GM19351 (cell line): ENCODE data around the gene ASIC4.

Source experiments
- ATAC-seq: cut with Tn5 transposase; IDR thresholded peaks from one replicate; pipeline ENCODE4 v1.9.1; 2021; ENCODE audit warnings: mild to moderate bottlenecking, moderate library complexity; ENCODE audit not compliant: unreplicated experiment

Gene ASIC4, protein sequence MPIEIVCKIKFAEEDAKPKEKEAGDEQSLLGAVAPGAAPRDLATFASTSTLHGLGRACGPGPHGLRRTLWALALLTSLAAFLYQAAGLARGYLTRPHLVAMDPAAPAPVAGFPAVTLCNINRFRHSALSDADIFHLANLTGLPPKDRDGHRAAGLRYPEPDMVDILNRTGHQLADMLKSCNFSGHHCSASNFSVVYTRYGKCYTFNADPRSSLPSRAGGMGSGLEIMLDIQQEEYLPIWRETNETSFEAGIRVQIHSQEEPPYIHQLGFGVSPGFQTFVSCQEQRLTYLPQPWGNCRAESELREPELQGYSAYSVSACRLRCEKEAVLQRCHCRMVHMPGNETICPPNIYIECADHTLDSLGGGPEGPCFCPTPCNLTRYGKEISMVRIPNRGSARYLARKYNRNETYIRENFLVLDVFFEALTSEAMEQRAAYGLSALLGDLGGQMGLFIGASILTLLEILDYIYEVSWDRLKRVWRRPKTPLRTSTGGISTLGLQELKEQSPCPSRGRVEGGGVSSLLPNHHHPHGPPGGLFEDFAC

DNA sequence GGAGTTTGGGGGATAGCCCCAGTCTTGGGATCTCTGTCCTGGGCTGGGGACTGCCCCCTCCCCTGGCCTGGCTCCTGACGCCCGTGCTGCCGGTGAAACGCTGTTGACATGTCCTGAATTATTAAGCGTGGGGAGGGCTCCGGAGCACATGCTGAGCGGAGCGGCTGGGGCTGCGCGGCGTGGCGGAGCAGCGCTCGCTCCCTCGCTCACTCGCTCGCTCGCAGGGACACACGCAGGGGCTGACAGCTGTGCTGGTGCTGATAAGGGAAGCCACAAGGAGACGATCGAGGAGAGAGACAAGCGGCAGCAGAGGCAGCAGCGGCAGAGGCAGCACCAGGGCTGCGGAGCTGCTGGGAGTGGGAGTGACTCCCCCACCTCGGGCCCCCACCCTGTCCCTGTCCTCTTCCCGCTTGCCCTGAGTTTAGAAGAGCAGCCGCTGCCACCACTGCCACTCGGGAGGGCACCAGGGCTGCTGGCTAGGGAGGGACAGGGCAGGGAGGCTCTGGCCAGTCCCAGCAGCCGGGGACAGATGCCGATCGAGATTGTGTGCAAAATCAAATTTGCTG, at the start of gene ASIC4:
Gene ASIC4, plus strand, starts transcription at position 287 of the 566 bp plus-strand sequence. Its CDS starts 243 bp downstream, at position 530.
- ATAC-seq: no peak

DNA sequence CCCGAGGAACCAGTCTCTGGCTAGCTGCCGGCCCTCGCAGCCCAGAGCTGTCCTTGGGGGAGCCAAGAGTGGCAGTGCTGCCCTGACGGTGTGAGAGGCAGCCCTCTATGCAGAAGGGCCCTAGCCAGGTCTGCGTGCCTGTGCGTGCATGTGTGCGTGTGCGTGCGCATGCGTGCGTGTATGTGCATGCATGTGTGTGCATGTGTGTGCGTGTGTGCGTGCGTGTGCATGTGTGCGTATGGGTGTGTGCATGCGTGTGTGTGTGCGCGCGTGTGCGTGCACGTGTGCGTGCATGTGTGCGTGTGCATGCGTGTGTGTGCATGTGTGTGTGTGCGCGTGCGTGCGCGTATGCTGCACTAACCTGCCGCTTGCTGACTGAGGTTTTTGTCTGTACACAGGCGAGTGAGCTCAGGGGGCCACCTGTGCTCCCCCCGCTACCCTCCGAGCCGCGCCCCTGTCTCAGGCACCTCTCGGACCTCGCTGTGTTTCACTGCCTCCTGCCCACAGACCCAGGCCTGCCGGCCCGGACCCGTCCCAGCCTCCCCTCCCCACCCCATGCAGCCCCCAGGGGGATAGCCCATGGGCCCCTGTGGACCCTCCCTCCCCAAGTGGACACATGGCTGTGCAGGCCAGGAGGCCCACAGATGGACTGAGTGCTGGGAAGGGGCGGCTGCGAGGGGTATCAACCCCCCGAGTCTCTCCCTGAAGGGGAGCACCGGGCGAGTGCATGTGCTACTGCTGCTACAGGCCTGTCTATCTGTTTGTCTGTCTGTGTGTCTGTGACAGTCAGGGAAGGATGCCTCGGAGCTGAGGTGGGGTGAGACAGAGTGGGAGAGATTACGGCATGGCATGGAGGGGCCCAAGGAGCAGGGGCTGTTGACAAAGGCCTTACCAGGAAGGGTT, 48.4 kb upstream of the ASIC4 start:
- no peak for ATAC-seq

DNA sequence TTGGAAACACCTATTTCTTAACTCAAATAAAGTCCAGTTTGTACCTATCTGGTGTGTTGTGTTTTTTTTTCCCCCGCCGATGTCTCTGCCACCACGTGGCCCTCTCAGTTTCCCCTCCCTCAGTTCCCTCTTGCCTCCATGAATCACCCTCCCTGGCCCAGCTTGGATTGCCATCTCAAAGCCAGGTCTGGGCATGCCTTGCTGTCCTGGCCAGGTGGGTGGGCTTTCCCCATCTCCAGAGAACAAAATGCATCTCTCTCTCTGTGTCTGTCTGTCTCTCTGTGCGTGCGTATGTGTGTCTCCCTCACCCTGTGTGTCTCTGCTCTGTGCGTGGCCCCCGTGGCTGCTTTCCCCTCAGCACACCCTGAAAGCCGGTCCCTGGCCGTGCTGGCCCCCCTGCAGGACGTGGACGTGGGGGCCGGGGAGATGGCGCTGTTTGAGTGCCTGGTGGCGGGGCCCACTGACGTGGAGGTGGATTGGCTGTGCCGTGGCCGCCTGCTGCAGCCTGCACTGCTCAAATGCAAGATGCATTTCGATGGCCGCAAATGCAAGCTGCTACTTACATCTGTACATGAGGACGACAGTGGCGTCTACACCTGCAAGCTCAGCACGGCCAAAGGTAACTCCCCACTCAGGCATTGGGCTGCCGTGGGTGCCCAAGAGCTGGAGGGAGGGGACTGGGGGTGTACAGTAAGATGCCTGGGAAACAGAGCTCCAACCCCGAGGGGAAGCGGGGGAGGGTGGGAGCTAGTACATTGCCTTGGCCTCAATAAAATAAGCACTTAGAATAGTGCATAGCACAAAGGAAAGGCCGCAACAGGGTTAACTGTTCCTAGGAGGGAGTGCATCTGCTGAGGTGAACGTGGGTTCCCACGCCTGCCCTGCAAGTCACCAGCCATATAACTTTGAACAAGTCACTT, 47.2 kb upstream of the ASIC4 start:
- no peak for ATAC-seq

DNA sequence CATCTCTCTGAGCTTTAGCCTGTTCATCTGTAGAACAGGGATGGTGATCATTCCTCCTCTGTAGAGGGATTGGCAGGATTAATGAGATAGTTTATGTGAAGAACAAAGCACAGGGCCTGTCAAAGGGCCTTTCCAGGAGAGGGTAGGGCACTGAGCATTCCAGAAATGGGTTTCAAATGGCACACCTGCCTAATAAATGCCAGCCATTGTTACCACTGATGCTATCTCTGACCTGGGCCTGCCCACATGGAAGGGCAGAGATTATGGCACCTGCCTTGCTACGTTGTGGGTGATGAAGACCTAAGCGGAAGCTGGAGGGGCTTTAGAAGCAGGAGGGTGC, 46.6 kb upstream of the ASIC4 start:
- no peak for ATAC-seq

DNA sequence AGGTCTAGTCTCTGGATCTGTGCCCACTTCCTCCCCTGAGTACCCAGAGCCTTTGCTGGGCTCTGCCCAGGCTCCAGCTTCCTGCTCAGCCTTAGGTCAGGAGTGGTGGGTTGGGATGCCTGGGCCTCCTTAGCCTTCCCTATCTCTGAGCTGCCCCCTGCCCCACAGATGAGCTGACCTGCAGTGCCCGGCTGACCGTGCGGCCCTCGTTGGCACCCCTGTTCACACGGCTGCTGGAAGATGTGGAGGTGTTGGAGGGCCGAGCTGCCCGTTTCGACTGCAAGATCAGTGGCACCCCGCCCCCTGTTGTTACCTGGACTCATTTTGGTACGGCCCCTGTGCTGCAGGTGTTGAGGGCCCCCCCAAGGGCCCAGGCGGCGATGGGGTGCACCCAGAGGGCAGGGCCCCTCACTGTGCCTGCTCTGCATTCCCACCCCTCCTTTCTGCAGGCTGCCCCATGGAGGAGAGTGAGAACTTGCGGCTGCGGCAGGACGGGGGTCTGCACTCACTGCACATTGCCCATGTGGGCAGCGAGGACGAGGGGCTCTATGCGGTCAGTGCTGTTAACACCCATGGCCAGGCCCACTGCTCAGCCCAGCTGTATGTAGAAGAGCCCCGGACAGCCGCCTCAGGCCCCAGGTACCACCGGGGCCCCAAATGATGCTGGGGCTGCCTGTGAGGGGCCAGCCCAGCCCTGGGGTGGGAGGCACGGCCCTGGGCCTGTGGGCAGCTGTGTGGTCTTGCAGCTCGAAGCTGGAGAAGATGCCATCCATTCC, 45.7 kb upstream of the ASIC4 start:
- ATAC-seq: no peak

DNA sequence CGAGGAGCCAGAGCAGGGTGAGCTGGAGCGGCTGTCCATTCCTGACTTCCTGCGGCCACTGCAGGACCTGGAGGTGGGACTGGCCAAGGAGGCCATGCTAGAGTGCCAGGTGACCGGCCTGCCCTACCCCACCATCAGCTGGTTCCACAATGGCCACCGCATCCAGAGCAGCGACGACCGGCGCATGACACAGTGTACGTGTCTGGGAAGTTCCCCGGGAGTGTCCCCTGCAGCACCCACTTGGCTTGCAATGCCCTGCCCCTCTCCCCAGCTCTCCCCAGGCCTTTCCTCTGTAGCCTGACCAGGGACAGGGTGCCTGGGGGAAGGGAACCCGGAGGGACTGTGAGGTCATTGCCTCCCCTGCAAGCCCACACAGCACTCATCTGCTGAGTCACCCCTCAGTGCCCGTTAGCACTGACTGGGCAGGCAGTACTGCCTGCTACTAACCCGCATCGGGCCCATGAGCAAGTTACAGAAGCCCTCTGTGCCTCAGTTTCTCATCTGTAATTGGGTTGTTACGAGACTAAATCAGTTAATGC, 45.0 kb upstream of the ASIC4 start:
- no peak for ATAC-seq

DNA sequence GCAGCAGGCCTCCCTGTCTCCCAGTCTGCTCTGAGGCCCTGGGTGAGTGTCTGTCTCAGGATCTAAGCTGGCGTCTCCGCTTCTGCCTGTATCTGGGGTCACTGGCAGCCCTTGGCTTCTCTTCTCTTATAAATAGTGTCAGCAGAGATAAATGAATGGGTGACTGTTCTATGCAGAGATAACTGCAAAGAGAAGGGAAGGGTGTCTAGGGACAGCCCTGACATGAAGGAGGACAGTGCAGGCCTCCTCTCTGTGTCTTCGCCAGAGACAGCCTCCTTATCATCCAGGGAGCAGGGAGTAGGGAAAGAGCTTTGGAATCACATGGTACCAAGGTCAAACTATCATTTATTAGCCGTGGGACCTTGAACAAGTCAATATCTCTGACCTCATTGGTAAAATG, 43.9 kb upstream of the ASIC4 start:
- no peak for ATAC-seq

DNA sequence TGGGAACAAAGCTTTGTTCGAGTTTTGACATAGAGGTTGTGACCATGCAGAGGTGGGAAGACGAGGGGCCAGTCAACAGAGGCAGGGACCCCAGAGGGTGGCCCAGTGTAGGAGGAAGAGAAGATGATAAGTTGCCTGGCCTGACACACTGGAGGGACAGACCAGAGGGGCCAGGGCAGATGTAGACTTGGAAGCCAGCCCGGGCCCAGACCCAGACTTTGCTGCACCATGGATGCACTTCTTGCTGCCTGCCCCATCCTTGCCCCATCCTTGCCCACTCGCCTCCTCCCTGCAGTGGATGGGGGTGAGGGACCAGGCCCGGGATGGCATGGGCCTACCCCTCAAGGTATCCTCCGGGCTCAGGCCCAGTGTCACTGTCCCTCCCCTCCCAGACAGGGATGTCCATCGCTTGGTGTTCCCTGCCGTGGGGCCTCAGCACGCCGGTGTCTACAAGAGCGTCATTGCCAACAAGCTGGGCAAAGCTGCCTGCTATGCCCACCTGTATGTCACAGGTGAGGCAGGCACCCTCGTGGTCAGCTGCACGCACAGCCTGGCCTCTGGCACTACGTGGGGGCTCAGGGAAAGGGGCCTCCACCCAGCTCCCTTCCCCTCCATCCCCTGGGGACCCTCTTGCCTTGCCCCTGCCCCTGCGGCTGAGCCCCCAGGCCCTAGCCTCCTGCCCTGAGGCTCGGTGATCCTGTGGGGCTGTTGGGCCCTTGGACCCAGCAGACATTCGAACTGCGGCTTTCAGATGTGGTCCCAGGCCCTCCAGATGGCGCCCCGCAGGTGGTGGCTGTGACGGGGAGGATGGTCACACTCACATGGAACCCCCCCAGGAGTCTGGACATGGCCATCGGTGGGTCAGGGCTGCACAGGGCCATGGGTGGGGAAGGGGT, 42.6 kb upstream of the ASIC4 start:
- no peak for ATAC-seq

DNA sequence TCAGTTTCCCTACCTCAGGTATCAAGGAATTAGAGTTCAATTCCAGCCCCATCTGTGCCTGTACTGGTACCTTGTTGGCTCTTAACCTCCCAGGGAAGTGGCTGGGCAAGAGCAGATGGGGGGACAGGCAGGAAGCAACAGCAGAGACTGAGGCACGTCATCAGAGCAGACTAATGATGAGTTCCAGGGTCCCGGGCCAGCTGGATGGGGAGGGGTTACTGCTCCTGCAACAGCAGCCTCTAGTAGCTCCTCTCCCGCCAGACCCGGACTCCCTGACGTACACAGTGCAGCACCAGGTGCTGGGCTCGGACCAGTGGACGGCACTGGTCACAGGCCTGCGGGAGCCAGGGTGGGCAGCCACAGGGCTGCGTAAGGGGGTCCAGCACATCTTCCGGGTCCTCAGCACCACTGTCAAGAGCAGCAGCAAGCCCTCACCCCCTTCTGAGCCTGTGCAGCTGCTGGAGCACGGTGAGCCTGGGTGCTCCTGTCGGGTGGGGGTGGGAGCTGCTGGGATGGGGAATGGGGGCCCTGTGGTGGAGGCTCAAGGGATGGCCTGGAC, 41.6 kb upstream of the ASIC4 start:
- no peak for ATAC-seq

DNA sequence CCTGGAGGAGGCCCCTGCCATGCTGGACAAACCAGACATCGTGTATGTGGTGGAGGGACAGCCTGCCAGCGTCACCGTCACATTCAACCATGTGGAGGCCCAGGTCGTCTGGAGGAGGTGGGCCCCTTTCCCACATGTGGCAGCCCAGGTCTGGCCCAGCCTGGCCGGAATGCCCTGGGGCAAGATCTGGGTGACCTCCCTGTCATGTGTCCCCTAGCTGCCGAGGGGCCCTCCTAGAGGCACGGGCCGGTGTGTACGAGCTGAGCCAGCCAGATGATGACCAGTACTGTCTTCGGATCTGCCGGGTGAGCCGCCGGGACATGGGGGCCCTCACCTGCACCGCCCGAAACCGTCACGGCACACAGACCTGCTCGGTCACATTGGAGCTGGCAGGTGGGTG, 40.8 kb upstream of the ASIC4 start:
- no peak for ATAC-seq

DNA sequence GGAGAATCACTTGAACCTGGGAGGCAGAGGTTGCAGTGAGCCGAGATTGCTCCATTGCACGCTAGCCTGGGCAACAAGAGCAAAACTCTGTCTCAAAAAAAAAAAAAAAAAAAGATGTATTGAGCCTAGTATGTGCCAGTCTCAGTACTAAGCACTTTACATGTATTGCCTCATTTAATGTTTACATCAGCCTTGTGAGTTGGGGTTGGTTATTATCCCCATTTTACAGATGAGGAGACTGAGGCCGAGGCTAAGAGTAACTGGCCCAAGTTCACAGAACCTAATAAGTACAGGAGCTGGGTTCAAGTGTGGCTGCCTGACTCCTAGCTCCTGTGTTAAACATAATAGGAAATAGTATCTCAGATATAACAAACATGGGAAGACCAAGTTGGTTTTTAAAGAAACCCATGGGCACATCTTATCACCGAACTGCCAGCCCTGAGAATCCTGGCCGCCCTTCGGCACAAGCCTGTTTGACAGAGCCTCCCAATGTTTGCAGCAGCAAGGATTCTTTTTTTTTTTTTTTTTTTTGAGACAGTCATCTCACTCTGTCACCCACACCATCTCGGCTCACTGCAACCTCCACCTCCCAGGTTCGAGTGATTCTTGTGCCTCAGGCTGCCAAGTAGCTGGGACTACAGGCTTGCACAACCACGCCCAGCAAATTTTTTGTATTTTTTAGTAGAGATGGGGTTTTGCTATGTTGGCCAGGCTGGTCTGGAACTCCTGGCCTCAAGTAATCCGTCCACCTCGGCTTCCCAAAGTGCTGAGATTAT, 39.8 kb upstream of the ASIC4 start:
- ATAC-seq: no peak

DNA sequence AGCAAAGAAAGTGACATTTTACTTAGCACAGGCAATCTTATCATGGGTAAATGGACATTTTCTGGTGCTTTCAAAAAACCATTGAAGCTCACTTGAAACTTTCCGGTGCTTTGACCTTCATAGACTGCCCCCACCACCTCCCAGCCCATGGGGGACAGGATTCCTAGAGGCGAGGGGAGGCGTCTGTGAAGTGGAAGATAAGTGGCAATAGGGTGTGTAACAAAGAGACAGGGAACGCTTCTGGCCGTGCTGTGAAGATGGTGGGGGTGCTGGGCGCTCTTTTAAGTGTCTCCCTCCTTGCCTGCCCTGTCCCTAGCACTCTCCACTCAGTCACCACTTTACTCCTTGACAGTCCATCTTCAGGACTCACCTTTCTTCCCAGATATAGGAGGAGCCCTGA, 39.0 kb upstream of the ASIC4 start:
- ATAC-seq: no peak

DNA sequence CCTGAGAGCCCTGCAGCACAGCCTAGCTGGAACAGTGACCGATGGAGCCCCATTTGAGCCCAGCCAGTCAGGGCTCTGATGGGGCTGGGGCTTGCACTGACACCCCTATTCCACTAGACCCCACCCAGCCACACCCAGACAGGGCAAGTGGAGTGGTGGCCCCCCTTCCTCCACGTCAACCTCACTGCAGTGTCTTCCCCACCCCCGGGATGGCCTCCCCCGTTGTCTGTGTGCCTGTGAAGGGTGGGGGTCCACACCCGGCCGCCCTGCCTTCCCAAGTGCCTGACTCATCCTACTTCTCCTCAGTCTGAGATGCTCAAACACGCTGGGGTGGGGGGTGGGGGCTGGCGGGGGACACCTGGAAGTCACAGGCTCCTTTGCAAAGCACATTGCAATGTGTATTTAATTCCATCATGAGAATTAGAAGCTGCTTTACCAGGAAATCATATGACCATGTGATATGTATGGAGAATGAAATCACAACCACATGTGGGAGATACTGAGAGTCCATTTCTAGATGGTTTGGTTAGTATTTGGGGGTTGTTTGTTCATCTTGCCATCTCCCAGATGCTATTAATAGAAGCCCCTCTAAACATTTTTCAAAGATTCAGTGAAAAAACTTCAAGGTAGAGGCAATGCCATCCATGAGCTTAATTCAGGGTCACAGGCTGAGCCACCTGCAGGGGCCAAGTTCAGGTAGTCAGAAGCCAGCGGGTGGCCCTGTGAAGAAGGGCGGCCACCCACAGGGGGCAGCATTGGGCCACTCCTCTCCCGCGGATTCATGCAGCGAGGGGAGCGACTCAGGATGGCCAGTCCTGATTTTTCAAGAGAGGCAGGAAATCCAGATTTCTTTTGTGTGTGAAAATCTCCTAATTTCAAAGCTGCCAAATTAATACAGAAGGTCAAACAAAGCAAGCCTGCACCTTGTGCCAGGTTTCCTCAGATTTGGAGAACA, 38.3 kb upstream of the ASIC4 start:
- peak; percentile 74 for ATAC-seq

DNA sequence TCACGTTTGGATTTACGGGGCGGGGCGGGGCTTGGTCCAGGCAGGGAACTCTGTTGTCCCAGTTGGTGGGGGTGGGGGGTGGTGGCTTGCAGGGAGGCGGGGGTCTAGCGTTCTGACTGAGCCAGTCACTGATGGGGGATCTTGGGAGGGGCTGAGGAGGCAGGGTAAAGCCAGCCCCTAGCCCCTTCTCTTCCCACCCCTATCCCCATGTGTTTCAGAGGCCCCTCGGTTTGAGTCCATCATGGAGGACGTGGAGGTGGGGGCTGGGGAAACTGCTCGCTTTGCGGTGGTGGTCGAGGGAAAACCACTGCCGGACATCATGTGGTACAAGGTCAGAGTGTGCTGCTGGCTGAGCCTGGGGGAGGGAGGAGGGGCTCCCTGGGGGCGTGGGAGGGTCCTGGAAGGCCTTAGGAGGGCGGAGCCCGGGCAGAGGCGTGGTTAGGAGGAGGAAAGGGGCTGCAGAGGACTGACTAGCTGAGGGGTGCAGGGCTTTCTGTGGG, 37.6 kb upstream of the ASIC4 start:
- ATAC-seq: no peak

DNA sequence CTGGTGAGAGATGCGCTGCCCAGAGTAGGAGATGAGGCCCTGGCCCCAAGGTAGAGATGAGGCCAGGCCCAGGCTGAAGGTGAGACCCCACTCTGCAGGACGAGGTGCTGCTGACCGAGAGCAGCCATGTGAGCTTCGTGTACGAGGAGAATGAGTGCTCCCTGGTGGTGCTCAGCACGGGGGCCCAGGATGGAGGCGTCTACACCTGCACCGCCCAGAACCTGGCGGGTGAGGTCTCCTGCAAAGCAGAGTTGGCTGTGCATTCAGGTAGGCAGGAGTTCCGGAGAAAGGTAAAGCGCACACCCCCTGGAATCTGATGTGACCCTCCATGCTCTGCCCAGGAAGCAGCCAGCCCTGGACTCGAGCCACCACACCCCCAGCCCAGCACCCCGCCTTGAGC, 37.1 kb upstream of the ASIC4 start:
- ATAC-seq: no peak

DNA sequence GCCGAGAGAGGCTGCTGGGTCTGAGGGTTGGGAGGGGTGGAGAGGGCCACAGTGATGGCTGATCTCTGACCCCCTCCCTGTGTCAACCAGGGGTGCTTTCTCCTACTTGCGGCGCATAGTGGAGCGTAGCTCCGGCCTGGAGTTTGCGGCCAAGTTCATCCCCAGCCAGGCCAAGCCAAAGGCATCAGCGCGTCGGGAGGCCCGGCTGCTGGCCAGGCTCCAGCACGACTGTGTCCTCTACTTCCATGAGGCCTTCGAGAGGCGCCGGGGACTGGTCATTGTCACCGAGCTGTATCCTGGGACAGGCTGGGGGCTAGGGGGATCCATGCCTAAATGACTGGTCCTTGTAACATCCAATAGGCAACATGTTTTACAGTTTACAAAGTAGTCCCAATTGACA, 36.5 kb upstream of the ASIC4 start:
- ATAC-seq: no peak
